Renal pelvis (tissue), 4 donors: Measurements from ENCODE around the gene CNKSR3. TPM values are rescaled to one million over a fixed set of nuclear protein-coding genes. Genes with fewer than 3 reads are reported as not detected.

Experiments
- DNase-seq: peaks from one replicate; pipeline ENCODE4 v3.0.0-alpha.2; 2013
- polyA plus RNA-seq, 3 donors: library from polyadenylated mRNA; unstranded; fragments of 120-200 nt; gene quantifications; one replicate each; pipeline ENCODE4 v1.2.1, GENCODE V29; 2013; ENCODE audit not compliant: insufficient read length in 3 of 3

The CNKSR3 gene
- polyA plus RNA-seq, 3 donors = 51.9 to 62.0 (median 58.3) TPM

DNA sequence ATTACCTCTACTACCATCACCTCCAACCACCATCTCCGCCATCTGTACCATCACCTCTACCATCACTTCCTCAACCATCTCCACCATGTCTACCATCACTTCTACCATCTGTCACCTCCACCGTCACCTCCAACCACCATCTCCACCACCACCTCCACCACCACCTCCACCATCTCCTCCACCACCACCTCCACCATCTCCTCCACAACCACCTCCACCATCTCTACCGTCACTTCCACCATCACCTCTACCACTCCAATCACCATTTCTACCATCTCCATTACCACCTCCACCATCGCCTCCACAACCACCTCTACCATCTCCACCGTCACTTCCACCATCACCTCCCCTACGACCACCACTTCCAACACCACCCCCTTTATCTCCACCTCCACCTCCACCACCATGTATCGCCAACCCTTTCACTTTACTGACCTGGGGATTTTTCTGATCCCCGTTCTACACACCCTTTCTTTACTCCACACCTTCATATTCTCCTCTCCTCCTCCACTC is 156.2 kb downstream of the CNKSR3 start:
- no peak for DNase-seq

DNA sequence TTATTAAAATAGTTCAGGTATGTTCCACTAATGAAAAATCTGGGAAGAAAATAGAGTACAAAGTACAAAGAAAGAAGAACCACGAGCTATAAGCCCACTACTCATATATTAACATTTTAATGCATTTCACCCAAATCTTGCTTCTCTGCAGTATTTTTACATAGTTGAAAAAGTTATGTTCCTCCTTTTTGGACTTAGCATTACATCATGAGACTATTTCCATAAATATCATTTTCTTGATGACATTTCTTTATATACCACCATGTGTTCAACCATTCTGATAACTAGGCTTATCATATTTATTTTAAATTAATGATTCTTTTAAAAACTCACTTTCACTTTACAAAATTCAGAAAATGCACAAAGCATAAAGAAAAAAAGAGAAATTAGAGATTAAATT is 156.9 kb downstream of the CNKSR3 start:
- no peak for DNase-seq

DNA sequence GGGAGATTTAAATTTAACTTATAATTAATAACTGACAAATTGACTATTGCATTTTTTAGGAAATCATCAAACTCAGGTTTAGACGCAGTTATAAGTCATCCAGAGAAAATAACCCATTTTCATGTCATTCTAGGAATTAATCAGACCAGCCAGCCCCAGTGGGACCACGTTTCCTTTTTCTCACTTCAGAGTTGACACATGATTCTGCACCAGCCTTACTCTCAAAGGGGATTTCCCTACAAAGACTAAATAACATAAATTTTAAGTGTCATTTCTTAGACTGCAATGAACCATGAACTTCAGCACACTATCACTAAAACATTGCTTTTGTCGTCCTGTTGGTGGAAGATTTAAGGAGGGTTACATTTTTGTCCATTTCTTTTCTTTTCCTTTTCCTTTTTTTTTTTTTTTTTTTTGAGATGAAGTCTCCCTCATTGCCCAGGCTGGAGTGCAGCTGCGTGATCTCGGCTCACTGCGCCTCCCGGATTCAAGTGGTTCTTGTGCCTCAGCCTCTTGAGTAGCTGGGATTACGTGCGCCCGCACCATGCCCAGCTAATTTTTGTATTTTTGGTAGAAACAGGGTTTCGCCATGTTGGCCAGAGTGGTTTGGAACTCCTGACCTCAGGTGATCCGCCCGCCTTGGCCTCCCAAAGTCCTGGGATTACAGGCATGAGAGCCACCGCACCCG is 157.4 kb downstream of the CNKSR3 start:
- DNase-seq = peak; percentile 34

DNA sequence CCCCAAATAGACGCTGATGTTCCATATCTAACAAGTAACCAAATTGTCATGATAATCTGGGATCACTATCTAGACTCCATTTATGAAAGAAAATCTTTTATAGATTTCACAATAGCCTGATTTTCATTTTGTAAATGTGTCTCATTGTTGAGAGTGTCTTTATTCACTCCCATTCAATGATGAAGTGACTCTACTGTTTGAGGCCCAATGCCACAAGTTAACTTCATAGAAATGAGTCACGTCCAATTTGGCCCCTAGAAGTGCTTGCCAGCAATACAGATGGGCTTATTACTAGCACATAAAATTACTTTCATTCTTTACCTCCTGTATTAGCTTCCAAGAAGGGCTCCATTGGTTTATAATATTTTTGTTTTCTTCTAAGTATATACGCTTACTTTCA is 160.2 kb downstream of the CNKSR3 start:
- no peak for DNase-seq

DNA sequence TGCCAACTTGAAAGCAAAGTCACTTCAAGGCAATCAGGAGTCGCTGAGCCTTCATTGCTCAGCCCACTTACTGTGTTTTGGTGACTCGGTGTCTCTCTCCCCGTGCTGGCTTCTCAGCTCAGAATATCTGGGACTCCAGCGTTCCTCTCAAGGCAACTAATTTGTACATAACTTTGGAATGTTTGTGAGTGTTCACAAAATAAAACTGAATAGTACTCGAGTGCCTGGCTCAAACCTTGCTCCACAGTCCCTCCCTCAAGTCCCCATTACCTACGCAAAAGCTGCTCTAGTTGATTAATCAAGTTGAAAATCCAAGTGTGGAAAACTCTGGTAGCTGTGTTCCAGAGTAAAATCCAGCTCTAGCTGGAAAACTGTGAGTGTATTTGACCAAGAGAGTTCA is 162.5 kb downstream of the CNKSR3 start:
- DNase-seq = peak; percentile 35

DNA sequence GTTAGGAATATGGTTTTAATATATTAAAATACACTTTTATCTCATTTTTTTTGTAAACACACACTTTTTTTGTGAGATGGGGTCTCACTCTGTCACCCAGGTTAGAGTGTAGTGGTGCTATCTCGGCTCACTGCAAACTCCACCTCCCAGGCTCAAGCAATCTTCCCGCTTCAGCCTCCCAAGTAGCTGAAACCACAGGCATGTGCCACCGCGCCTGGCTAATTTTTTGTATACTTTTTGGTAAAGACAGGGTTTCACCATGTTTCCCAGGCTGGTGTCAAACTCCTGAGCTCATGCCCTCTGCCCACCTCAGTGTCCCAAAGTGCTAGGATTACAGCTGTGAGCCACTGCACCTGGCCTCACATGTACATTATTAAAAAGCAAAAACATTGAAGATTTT is 164.7 kb downstream of the CNKSR3 start:
- DNase-seq = no peak

DNA sequence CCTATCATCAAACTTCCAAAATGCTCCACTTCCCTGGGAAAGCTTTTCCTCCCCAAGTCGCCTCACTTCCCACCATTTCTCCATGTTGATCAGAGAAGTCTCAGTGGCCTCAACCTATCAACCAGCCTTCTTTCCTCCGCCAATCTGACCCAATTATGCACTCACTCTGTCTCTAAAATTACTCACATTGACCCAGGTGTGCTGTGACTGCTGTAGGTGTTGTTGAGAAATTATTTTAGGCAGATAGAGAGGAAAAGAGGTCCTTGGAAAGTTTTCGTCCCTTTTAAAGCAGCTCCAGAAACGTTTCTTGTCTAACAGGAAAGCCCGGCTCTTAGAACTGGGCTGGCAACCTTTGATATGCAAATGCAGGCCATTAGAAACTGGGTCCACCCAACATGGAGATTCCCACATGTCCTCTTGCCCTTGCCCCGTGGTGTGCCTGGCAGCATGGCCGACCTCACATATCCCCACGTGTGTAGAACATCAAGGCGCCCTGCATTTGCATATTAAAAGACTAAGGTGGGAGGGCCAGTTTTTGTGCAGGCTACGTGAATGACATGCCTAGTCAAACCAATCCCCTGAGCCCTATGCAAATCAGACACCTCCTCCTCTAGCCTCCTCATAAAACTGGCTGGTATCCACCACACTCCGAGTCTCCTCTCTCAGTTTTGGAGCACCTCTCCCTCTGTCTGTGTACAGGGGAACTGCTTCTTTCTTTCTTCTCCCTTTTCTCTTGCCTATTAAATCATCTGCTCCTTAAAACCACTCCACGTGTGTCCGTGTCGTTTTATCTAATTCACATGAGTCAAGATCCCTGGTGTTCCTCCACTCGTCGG is 166.8 kb downstream of the CNKSR3 start:
- DNase-seq = peak; percentile 48

DNA sequence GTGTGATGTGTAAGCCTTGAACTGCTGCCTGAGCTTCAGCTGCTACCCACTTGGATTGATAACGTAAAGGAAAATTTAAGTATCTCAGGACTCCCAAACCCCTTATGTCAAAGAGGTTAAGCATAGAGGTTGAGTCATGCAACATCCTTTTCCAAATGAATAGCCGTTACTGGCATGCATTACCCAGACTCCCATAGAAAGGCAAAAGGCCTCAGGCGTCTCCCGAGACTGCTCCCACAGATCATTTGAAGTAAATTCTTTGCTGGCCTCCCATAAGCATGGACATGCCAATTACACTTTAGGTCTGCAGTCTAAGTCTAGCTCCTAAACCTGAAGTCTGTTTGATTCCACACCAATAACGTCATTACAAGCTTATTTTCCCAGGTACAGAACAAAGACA is 168.6 kb downstream of the CNKSR3 start:
- DNase-seq = no peak

DNA sequence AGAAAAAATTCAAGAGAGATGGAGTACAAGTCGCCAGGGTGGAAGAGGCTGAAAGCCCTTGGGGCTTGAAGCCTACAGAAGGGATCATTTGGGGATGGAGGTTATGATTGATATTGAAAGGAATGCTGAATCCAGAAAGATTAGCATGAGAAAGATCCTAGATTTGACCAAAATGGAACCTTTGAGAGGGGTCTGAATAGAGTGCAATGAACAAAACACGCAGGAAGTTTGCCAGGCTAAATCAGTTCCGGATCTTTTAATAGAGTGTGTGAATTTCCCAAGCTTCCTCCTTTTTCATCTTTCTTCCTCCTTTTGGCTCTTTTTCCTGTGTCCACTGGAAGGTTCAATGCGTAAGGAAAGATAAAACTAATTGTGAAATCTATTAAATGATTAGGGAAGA is 169.1 kb downstream of the CNKSR3 start:
- no peak for DNase-seq

Other genes starting within 250 kb of the CNKSR3 start
- gene IPCEF1, start 153.9 kb downstream of the CNKSR3 start, polyA plus RNA-seq = 1 to 10 TPM; 5.2 to 9.8 (median 8.9) TPM
- 10 to 100 TPM; 53.5 to 54.3 (median 54.2) TPM for gene SCAF8, start 222.7 kb upstream of the CNKSR3 start, polyA plus RNA-seq